SK-N-MC (cell line): ENCODE measurements around the gene GPR62.

Experiments used
- EZH2 ChIP-seq: fragments of 200-600 bp; sonication (generic); IDR thresholded peaks from one replicate; pipeline ENCODE4 v1.6.1; 2017; ENCODE audit warnings: antibody characterized with exemption
- FOXP2 ChIP-seq: optimal IDR thresholded peaks from 2 replicates; pipeline ENCODE3; 2011; ENCODE audit warnings: mild to moderate bottlenecking, moderate library complexity; ENCODE audit not compliant: insufficient read depth; ENCODE audit errors: extremely low read length, control extremely low read depth
- POLR2AphosphoS5 ChIP-seq: IDR thresholded peaks from 2 replicates; pipeline ENCODE4 v1.6.1; 2012; ENCODE audit warnings: mild to moderate bottlenecking, low read depth, low read length, borderline replicate concordance

DNA sequence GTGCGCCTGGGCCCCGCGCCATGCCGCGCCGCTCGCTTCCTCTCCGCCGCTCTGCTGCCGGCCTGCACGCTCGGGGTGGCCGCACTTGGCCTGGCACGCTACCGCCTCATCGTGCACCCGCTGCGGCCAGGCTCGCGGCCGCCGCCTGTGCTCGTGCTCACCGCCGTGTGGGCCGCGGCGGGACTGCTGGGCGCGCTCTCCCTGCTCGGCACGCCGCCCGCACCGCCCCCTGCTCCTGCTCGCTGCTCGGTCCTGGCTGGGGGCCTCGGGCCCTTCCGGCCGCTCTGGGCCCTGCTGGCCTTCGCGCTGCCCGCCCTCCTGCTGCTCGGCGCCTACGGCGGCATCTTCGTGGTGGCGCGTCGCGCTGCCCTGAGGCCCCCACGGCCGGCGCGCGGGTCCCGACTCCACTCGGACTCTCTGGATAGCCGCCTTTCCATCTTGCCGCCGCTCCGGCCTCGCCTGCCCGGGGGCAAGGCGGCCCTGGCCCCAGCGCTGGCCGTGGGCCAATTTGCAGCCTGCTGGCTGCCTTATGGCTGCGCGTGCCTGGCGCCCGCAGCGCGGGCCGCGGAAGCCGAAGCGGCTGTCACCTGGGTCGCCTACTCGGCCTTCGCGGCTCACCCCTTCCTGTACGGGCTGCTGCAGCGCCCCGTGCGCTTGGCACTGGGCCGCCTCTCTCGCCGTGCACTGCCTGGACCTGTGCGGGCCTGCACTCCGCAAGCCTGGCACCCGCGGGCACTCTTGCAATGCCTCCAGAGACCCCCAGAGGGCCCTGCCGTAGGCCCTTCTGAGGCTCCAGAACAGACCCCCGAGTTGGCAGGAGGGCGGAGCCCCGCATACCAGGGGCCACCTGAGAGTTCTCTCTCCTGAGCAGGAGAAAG is 951 bp downstream of the GPR62 start:
- no peak for TF ChIP-seq EZH2
- TF ChIP-seq POLR2AphosphoS5 = no peak
- TF ChIP-seq FOXP2 = no peak
